HG03066 (cell line): ENCODE results near the gene PARVA.
"Not testable (repeated sequence)": the region's sequence is repeated elsewhere in the genome, so short reads cannot be mapped to it uniquely, and the experiment has no call there.

ENCODE experiments used
- ATAC-seq: cut with Tn5 transposase; IDR thresholded peaks from one replicate; pipeline ENCODE4 v1.9.1; 2021; ENCODE audit warnings: low read depth; ENCODE audit not compliant: unreplicated experiment

The PARVA gene, protein sequence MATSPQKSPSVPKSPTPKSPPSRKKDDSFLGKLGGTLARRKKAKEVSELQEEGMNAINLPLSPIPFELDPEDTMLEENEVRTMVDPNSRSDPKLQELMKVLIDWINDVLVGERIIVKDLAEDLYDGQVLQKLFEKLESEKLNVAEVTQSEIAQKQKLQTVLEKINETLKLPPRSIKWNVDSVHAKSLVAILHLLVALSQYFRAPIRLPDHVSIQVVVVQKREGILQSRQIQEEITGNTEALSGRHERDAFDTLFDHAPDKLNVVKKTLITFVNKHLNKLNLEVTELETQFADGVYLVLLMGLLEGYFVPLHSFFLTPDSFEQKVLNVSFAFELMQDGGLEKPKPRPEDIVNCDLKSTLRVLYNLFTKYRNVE

DNA sequence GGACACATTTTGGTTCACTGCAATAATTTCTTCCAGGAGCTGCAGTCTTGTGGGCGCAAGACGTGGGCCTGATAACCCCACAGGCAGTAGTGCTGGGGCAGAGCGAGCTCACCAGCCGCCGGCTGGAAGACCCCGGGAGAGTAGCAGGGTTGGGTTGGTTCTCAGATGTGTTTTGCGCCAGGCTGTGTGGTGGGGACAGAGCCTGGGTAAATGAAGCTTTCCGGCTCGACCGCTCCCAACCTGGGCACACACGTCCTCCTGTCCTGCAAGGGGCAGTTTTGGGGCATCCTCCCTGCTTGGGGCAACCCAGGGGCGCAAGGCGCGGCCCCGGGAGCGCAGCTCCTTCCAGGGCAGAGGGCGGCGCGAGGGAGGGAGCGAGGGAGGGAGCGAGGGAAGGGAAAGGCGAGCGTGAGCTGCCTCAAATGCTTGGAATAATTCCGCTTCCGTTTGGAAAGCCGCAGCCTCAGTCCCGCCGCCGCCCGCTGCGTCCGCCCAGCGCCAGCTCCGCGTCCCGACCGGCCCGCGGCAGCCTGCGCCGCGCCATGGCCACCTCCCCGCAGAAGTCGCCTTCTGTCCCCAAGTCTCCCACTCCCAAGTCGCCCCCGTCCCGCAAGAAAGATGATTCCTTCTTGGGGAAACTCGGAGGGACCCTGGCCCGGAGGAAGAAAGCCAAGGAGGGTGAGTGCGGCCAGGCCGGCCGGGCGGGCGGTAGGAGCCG is at the start of gene PARVA:
Gene PARVA (plus strand): TSS at position 466 of the 718 bp plus-strand sequence. CDS start 77 bp downstream, at position 543.
- no peak for ATAC-seq

DNA sequence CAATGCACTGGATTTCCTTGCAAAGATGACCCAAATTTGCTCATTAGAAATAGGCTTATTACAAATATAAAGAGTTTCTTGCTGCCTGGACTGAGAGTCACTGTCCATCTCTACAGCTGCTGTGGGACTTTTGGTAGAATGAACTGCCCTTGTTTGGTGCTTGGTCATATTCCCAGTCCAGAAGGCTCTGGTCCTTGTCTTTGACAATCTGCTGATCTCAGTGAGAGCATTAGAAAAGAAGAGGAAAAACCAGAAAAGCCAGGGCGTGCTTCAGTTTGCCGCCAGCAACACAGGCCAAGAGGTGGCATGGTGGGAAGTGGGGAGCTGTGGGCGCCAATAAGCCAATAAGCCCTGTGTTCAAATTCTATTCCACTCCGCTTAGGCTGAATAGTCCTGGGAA is 48.2 kb upstream of the PARVA start:
- ATAC-seq, result no peak

DNA sequence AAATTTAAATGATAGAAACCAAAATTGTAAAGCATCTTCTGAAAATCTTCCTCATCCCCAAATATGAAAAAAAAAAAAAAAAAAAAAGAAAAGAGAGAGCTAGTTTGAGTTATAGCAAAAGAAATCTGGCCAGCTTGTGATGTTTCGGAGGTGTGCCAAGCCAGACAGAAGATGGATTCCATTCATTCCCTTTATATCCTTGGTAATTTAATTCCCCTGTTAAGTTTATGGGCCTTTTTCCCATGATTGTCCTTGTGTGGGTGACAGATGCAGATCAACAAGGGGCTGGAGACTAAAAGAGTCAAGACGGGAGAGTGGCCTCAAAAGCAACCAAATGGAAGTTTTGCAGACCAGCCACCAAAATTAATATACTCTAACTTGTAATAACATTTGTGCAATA is 47.6 kb upstream of the PARVA start:
- ATAC-seq, result no peak

DNA sequence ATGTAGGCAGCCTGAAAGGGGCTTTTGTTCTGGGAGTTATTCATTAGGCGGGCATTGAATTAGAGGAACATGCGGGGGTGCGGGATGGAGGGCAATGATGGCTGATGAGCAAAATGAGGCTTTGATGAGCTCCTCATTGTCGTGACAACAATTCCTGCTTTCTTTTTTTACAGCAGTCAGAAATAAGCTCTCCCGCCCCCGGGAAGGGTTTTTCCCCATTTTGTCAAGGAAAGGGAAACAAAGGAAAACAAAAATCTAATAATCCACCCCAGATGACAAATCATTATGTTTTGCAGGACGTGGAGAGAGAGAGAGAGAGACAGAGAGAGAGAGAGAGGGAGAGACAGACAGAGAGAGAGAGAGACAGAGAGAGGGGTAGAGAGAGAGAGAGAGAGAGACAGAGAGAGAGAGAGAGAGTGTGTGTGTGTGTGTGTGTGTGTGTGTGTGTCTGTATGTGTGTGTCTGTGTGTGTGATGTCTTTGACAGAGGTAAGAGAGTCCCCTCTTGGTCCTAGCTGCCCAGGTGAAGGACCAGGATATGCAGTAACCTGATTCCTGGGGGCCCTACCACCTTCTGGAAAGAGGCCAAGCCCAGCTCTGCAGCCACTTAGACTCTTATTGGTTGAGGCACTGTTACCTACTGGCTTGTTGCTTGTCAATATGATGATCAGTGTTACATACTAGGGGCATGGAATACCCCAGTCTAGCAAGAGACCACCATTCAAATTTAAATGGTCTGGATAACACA is 46.7 kb upstream of the PARVA start:
- ATAC-seq, result no peak

DNA sequence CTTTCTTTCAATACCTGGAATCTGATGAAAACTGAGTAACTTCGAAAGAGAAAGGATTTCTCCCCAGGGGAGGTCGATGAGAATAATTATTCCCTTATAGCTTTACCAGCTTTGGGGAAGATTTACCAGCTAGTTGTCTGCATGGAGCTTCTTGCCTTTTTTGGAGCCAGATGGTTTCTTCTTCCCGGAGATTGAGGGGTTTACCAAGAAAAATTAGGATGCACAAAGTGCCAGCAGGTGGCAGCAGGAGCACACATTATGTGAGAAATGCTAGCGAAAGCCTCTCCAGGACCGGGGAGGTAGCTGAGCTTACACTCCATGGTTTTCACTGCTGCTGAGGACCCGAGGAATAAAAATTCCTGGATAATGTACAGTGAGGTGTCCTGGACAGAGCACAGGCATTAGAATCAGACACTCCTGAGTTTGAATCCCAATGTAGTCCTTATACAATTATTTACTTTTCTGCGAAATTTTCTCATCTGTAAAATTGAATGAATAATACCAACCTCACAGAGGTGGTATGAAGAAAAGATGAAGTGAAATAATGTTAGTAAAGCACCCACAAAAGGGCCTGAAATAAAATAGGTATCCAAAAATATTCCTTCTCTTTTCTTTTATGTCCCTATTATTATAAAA is 46.0 kb upstream of the PARVA start:
- no peak for ATAC-seq

DNA sequence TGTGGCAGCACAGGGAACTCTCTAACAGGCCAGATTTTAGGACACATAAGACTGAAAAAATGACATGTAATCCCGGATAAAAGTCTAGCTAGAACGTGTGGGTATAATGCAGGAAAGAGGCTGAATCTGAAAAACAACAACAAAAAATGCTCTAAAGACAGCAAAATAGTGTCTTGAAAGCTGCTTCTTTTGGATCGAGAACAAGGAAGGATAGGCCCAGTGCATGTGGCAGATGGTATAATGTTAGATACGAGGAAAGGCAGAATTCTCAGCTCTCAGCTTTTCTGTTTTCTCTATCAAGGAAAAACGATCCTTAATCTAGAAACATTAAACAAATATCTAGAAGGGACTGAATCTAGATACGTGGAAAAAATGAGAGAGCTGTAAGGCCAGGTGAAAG is 33.8 kb upstream of the PARVA start:
- no peak for ATAC-seq

DNA sequence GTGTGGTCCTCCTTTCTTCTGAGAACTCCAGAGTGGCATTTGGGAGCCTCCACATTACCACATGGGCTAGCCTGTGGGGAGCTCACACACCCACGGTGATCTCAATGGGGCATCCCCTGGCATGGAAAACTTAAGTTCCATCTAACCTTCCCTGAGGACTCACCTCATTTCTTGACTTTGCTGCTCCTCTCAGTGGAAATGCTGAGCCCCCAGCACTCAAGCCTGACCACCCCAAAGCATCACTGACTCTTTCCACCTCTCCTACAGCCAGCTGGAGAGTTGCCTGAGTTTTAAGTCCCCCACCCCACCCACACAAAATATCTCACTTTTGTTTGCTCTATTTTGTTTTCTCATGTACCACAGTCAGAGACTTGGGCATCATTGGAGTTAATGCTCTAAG is 23.8 kb upstream of the PARVA start:
- no peak for ATAC-seq

DNA sequence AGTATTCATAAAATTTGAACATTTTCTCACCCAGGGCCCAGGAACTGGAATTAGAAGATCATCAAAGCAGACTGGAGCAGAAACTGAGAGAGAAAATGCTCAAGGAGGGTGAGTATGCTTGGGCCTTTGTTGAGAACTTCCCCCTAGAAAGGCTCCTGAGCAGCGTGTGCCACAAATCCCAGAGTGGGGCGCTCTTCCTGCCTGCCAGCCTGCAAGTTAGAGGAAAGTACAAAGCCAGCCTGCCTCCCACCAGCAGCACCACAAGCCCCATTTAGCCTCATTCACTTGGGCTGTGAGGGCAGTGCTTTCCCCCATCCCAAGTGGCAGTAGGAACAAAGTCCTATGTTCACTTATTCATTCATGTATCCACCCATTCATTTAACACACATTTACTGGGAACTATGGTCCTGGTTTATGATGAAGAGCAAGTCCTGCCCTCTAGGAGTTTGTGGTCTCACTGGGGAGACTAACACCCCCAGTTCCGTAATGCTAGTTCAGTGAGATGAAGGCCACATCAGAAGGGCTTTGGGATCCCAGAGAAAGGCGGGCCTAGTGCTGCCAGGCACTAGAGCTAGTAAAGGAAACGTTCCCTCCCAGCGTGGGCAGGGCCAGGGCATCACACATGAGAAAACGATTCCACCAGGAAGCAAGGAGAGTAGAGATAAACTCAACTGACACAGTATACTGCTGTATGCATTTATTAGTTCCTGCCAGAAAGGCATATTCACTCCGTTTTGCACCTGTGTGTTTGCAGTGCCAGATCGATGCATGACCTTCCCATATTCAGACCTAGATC is 22.4 kb upstream of the PARVA start:
- no peak for ATAC-seq

DNA sequence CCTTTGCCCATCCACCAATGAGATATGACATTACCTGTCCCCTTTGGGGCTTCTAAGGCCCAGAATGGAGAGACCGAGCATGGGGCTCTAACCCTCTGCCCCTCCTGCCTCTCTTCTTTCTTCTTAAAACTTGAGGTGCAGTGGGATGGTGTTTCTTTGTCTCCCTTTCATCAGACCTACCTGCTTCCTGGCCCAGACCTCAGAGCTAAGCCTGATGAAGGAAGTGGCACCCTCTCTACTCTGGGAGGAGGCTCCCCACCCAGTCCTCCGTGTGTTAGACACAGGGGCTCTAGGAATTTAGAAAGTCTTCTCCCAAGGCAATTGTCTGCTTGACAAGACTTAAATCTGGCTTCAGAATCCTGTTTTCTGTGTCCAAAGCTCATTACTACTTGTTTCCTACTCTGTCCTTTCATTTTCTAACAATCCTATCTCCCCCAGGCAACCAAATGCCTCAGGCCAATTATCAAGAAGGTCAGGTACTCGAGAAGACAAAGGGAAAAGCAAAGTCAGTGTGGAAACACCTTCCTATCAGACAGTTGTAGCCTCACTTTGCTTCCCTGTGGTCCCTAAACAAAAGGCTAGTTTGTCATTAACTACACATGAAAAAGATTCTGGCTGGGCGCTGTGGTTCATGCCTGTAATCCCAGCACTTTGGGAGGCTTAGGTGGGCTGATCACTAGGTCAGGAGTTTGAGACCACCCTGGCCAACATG is 20.3 kb upstream of the PARVA start:
- ATAC-seq, result no peak

DNA sequence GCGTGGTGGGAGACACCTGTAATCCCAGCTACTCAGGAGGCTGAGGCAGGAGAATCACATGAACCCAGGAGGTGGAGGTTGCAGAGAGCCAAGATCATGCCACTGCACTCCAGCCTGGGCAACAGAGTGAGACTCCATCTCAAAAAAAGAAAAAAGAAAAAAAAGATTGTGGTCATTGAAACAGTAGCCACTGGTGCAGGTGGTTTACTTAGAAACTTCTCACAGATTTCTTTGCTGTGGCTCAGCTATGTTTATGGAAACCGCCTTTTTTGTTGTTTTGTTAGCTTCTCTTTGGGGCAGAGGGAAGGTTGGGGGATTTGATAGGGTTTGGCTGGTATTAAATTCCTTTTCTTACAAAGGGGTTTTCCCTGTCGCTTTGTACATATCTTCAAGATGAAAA is 19.7 kb upstream of the PARVA start:
- ATAC-seq, result not testable (repeated sequence)

DNA sequence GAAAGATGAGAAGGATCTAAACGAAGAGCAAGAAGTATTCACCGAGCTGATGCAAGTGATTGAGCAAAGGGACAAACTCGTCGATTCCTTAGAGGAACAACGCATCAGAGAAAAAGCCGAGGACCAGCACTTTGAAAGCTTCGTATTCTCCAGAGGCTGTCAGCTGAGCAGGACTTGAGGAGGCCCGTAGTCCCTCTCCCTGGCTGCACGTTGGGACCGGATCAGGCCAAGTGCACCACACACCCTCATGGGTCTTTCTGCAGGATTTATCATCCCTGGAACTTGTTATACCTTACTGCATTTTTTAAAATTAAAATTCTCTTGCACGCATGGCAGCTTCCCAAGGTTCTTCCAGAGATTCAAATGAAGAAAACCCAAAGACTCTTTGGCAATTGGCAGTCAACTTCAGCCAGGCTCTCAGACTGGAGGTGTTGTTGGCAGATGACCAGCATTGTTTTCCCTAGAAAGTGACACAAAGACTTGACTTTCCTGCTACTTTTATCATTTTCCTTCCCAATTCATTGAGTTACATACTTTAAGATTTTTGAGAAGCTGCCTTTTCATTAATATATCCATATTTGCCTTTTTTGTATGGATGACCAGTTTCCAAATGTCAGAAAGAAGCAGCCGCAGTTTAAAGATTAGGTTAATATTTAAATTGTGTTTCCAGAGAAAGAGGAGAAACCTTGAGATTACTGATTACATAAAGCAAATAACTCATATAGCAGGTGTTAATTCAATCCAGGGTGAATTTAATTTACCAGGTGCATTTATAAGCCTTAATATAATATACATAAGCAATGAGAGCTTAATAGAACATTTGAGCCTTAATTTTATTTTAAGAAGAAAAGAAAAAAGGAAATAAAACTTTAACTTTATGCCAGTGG is 18.8 kb upstream of the PARVA start:
- no peak for ATAC-seq

DNA sequence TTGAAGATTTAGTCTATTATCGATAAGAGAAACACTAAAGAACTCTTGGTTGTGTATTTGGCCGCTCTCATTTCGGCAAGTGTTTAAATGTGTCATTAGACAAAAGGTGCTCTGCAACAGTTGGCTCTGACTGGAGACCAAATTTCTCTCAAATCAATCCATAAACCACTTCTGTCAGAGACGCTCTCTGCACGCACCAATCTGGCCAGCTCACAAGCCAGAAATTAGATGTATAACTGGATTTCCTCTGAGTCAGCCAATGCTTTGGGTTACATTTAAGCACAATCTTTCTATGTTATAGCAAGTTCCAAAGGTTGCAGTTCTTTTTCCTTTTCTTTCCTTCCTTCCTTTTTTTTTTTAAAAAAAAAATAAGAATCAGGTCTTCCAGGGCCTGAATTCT is 17.6 kb upstream of the PARVA start:
- ATAC-seq, result no peak

DNA sequence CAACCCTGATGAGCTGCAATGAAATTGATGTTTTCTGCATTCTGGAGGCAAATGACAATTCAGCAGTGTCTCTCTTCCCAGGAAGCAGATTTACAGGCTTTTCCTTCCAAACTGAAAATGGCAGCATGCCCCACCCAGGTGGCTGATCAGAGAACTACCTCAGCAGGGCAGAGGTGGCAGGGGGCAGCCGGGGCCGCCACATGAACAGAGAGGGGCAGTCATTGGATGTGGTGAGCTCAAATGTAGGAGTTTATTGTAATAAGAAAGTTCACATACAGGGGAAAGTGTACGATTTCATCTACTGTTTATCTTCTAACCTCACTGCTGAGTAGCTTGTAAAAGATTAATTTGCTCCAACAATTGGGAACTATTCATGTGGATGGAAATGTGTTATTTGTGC is 15.7 kb upstream of the PARVA start:
- no peak for ATAC-seq

DNA sequence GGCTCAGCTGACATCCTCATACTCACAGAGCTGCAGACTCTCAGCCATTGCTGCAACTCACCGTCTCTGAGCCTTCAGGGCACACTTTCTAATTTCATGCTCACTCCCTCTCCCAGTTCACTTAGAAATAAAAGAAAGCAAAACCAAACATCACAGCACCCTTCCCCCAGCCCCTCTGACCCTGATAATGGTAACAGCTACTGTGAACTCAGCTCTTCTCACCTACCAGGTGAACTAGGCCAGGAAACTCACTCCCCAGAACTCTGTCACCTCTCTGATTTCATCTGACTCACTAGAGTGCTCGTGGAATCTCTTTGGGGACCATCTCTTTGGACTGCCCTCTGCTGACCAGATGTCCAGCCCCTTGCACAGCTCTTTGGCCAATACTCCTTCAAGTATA is 14.5 kb upstream of the PARVA start:
- ATAC-seq, result no peak

DNA sequence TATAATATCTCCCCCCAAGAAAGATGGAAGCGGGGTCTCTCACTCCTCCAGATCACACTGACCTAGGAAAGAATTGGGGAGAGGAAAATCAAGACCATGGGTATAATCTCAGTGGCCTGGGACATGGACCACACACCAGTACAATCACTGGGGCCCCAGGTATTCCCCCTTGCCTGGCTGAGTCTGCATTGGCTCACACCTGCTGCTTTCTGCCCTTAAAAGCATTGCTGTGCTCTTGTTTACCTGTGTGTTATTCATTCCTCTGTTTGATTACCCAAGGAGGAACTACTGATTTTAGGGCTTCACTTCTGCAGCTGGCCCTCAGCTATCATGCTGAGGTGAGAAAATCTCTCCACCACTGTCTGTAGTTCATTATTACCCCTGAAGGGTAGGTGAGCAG is 14.0 kb upstream of the PARVA start:
- no peak for ATAC-seq

DNA sequence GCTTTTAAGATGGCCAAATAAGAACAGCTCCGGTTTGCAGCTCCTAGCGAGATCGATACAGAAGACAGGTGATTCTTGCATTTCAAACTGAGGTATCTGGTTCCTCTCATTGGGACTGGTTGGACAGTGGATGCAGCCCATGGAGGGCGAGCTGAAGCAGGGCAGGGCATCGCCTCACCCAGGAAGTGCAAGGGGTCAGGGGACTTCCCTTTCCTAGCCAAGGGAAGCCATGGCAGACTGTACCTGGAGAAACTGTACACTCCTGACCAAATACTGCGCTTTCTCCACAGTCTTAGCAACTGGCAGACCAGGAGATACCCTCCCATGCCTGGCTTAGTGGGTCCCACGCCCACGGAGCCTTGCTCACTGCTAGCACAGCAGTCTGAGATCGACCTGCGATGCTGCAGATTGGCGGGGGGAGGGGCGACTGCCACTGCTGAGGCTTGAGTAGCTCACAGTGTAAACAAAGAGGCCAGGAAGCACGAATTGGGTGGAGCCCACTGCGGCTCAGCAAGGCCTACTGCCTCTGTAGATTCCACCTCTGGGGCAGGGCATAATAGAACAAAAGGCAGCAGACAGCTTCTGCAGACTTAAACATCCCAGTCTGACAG is 11.3 kb upstream of the PARVA start:
- not testable (repeated sequence) for ATAC-seq

DNA sequence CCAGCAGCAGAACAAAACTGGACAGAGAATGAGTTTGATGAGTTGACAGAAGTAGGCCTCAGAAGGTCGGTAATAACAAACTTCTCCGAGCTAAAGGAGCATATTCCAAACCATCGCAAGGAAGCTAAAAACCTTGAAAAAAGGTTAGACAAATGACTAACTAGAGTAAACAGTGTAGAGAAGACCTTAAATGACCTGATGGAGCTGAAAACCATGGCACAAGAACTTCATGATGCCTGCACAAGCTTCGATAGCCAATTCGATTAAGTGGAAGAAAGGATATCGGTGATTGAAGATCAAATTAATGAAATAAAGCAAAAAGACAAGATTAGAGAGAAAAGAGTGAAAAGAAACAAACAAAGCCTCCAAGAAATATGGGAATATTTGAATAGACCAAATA is 10.3 kb upstream of the PARVA start:
- ATAC-seq, result not testable (repeated sequence)

DNA sequence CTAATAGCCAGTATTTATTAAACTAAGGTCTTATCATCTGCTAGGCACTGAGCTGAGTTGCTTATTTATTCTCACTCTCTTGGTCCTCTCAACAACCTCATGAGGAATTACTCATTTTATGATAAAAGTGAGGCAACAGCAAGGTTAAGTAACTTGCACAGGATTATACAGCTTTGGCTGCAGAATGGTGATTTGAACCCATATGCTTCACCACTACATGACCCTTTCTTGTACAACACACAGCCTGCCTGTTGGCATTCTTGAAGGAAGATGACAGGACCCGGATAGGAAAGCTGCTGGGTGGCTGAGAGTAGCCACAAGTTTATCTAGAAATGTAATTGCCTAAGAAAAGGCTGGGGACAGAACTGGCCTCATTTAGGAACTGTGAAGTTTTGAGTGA is 5.3 kb upstream of the PARVA start:
- no peak for ATAC-seq
